HEK293 (cell line): ENCODE results near the gene LIMS4.
"Not testable (repeated sequence)": the region's sequence is repeated elsewhere in the genome, so short reads cannot be mapped to it uniquely, and the experiment has no call there.

Experiments used
- CTCF ChIP-seq: fragments of 450-650 bp; formaldehyde crosslinking; IDR thresholded peaks from 2 replicates; pipeline ENCODE4 v1.5.1; 2016; ENCODE audit warnings: missing biosample characterization, missing genetic modification characterization
- HOXA7 ChIP-seq: sonication (generic); formaldehyde crosslinking; IDR thresholded peaks from 2 replicates; pipeline ENCODE4 v1.8.1; 2022; ENCODE audit warnings: missing genetic modification reagents, borderline replicate concordance
- KLF17 ChIP-seq: fragments of 450-650 bp; formaldehyde crosslinking; IDR thresholded peaks from 2 replicates; pipeline ENCODE4 v1.5.1; 2016; ENCODE audit warnings: missing biosample characterization, missing genetic modification characterization
- ZBTB11 ChIP-seq: fragments of 450-650 bp; formaldehyde crosslinking; conservative IDR thresholded peaks from 2 replicates; pipeline ENCODE4 v1.5.1; 2016; ENCODE audit warnings: low read depth, missing biosample characterization, missing genetic modification characterization
- ZNF16 ChIP-seq: fragments of 450-650 bp; formaldehyde crosslinking; IDR thresholded peaks from 2 replicates; pipeline ENCODE4 v1.5.1; 2016; ENCODE audit warnings: low read depth, missing biosample characterization, missing genetic modification characterization
- ZNF239 ChIP-seq: fragments of 450-650 bp; formaldehyde crosslinking; IDR thresholded peaks from 2 replicates; pipeline ENCODE4 v1.5.1; 2016; ENCODE audit warnings: missing biosample characterization, missing genetic modification characterization

GRCh38 chr2:110457214-110457590 lies 15.4 kb downstream of the LIMS4 start:
- not testable (repeated sequence) for TF ChIP-seq CTCF (tag by site-specific recombination); ZNF16 (tag by site-specific recombination); ZBTB11 (tag by site-specific recombination); HOXA7 (CRISPR knock-in tag); KLF17 (tag by site-specific recombination); ZNF239
